Measurements from ENCODE around the gene AP4S1.
"Not testable (repeated sequence)": the region's sequence is repeated elsewhere in the genome, so short reads cannot be mapped to it uniquely, and the experiment has no call there.

AP4S1 gene

DNA sequence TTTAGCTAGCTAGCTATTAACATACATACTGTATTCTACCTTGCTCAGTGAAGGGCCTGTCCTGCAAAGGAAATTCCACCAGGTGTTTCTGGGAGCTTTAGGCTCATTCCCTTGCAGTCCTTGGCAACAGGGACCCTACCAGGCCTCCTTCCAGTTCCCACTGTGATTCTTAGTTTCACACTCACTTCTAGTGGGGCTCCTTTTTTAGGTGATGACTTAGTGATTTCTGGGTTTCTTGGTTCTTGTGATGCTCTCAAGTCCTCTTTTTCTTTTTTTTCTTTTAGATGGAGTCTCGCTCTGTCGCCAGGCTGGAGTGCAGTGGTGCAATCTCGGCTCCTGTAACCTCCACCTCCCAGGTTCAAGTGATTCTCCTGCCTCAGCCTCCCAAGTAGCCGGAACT, 11.1 kb downstream of the AP4S1 start:
- Mint-ChIP-seq H3K27me3 (no peaks in the 10 kb centered on the region), H3K4me1 (peaks cover 16% of the 10 kb centered on the region), H3K36me3 (ENCODE audit: insufficient read depth) (peaks cover 3% of the 10 kb centered on the region), H3K9me3 (no peaks in the 10 kb centered on the region), H3K4me3 (no peak overlapping the region), H3K27ac (ENCODE audit: low read depth) (no peak overlapping the region)
- DNase-seq (ENCODE audit: low spot score in 2 of 2) = no peak
- ATAC-seq (replicated peaks; ENCODE audit: extremely low read depth, poor library complexity, severe bottlenecking) = no peak

DNA sequence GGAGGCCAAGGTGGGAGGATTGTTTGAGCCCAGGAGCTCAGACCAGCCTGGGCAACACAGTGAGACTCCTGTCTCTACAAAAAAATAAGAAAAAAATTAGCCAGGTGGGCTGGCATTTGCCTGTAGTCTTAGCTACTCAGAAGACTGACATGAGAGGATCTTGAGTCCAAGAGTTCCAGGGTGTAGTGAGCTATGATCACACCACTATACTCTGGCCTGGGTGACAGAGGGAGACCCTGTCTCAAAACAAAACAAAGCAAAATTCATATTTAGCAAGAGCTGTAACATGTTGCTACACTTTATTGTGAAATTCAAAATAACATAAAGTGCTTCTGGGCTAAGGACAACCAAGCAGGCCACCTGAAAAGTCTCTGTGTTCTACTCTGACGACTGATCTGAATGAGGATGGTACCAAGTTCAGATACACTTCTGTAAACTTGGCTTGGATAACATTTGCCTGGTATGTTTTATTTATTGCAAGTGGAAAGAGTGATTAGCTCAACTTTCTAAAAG, 12.3 kb downstream of the AP4S1 start:
- no peak for ATAC-seq (replicated peaks; ENCODE audit: extremely low read depth, poor library complexity, severe bottlenecking)

DNA sequence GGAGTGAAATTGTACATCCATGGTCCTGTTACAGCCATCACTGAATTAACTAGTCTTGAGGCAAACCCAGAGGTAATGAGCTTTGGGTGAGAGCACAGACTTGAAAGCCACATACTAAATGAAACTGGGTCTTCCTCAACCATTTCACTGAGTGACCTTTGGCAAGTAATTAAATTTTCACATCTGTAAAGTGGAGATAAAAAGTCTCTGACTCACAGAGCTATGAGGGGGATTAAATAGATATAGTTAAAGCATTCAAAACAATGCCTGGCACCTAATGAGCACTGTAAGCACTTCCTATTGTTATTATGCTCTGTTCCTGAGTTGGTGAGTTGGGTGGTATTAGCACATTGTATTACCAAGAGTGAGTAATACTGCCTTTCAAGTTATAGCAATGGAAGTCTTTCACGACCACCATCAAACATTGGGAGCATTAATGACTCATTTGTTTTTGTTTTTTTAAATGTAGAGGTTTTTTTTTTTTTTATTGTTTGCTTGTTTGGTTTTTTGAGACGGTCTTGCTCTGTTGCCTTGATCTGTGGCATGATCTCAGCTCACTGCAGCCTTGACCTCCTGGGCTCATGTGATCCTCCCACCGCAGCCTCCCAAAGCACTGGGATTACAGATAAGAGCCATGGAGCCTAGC, 13.2 kb downstream of the AP4S1 start:
- Mint-ChIP-seq H3K27me3 (no peaks in the 10 kb centered on the region), H3K4me3 (no peak overlapping the region), H3K4me1 (peaks cover 9% of the 10 kb centered on the region), H3K27ac (ENCODE audit: low read depth) (no peak overlapping the region), H3K9me3 (no peaks in the 10 kb centered on the region), H3K36me3 (ENCODE audit: insufficient read depth) (peaks cover 3% of the 10 kb centered on the region)
- no peak for ATAC-seq (replicated peaks; ENCODE audit: extremely low read depth, poor library complexity, severe bottlenecking)
- no peak for DNase-seq (ENCODE audit: low spot score in 2 of 2)

More for the DNA sequence above, 12.3 kb downstream of the AP4S1 start:
- no peaks in the 10 kb centered on the region for H3K27me3 Mint-ChIP-seq
- no peaks in the 10 kb centered on the region for H3K9me3 Mint-ChIP-seq
- H3K27ac Mint-ChIP-seq (ENCODE audit: low read depth) = no peak overlapping the region
- H3K4me3 Mint-ChIP-seq = no peak overlapping the region
- H3K4me1 Mint-ChIP-seq = peaks cover 12% of the 10 kb centered on the region
- peaks cover 3% of the 10 kb centered on the region for H3K36me3 Mint-ChIP-seq (ENCODE audit: insufficient read depth)
- DNase-seq (ENCODE audit: low spot score in 2 of 2) = no peak

DNA sequence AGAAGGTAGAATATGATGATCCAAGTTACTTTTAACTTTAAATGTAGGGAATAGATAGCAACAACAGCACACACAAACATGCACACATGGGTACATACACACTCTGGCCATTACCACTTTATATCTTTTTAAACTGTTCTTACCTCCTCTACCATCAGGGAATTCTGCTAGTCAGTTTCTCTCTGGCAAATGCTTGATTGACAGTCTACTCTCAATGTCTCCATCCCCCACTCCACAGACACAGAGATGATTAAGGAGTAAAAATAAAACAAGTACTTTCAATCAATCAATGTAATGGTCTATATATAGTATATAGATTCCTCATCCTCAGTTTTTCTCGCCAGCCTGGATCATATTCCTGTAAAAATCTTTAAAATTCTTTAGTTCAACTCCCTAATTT, 16.9 kb downstream of the AP4S1 start:
- Mint-ChIP-seq H3K27ac (ENCODE audit: low read depth) (no peak overlapping the region), H3K9me3 (no peaks in the 10 kb centered on the region)
- DNase-seq (ENCODE audit: low spot score in 2 of 2) = no peak

DNA sequence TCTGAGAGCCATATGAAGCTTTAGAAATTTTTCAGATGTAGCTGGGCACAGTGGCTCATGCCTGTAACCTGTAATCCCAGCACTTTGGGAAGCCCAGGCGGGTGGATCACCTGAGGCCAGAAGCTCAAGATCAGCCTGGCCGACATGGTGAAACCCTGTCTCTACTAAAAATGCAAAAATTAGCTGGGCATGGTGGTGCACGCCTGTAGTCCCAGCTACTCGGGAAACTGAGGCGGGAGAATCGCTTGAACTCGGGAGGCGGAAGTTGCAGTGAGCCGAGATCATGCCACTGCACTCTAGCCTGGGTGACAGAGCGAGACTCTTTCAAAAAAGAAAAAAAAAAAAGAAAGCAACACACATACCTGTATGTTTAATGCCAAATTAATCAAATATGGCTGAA, 17.4 kb downstream of the AP4S1 start:
- not testable (repeated sequence) for DNase-seq (ENCODE audit: low spot score in 2 of 2)

More for the DNA sequence above, 16.9 kb downstream of the AP4S1 start:
- no peaks in the 10 kb centered on the region for H3K27me3 Mint-ChIP-seq
- H3K4me3 Mint-ChIP-seq = no peak overlapping the region
- H3K36me3 Mint-ChIP-seq (ENCODE audit: insufficient read depth) = no peaks in the 10 kb centered on the region
- no peak for ATAC-seq (replicated peaks; ENCODE audit: extremely low read depth, poor library complexity, severe bottlenecking)
- H3K4me1 Mint-ChIP-seq = peaks cover 2% of the 10 kb centered on the region

DNA sequence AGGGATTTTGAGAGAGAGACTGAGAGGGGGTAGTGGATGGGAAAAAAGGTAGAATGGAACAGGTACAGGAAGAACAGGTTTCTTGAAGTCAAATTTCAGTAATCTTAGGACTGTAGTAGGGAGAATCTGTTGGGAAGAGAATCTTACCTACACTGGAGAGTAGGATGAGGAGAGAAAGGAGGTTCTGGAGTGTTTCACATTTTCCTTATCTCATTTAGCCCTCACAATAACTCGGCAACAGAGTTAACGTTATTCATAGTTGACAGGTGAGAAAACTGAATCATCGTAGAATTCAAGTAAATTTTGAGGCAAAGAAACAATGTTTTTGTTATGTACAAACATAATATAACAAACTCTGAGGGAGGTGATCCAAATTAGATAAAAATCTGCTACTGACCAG, 17.9 kb downstream of the AP4S1 start:
- H3K4me1 Mint-ChIP-seq = no peaks in the 10 kb centered on the region
- H3K27me3 Mint-ChIP-seq = no peaks in the 10 kb centered on the region
- no peak overlapping the region for H3K4me3 Mint-ChIP-seq
- no peaks in the 10 kb centered on the region for H3K9me3 Mint-ChIP-seq
- no peak for ATAC-seq (replicated peaks; ENCODE audit: extremely low read depth, poor library complexity, severe bottlenecking)
- no peak for DNase-seq (ENCODE audit: low spot score in 2 of 2)
- no peaks in the 10 kb centered on the region for H3K36me3 Mint-ChIP-seq (ENCODE audit: insufficient read depth)
- H3K27ac Mint-ChIP-seq (ENCODE audit: low read depth) = no peak overlapping the region

More for the DNA sequence above, 17.4 kb downstream of the AP4S1 start:
- not testable (repeated sequence) for H3K9me3 Mint-ChIP-seq; H3K4me3 Mint-ChIP-seq; H3K4me1 Mint-ChIP-seq; H3K27ac Mint-ChIP-seq (ENCODE audit: low read depth); H3K36me3 Mint-ChIP-seq (ENCODE audit: insufficient read depth); ATAC-seq (replicated peaks; ENCODE audit: extremely low read depth, poor library complexity, severe bottlenecking); H3K27me3 Mint-ChIP-seq

DNA sequence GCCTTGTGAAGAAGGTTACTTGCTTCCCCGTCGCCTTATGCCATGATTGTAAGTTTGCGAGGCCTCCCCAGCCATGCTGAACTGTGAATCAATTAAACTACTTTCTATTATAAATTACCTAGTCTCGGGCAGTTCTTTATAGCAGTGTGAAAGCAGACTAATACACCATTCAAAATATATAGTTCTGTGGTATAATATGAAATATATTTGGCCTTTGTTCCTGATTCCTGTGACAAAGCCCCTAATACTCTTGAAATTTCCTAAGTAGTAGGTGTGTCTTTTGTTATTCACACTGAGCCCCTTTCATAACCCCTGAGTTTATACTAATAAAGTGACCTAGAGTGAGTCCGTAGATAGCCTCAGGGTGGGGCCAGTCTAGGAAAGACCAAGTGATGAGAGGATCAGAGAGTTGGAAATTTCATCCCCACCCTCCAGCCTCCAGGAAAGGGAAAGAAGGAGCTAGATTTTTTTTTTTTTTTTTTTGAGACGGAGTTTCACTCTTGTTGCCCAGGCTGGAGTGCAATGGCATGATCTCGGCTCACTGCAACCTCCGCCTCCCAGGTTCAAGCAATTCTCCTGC, 20.1 kb downstream of the AP4S1 start:
- Mint-ChIP-seq H3K9me3 (no peaks in the 10 kb centered on the region), H3K4me1 (no peaks in the 10 kb centered on the region), H3K4me3 (no peak overlapping the region), H3K27ac (ENCODE audit: low read depth) (no peak overlapping the region), H3K36me3 (ENCODE audit: insufficient read depth) (no peaks in the 10 kb centered on the region), H3K27me3 (no peaks in the 10 kb centered on the region)
- ATAC-seq (replicated peaks; ENCODE audit: extremely low read depth, poor library complexity, severe bottlenecking) (no peak), DNase-seq (ENCODE audit: low spot score in 2 of 2) (no peak)

DNA sequence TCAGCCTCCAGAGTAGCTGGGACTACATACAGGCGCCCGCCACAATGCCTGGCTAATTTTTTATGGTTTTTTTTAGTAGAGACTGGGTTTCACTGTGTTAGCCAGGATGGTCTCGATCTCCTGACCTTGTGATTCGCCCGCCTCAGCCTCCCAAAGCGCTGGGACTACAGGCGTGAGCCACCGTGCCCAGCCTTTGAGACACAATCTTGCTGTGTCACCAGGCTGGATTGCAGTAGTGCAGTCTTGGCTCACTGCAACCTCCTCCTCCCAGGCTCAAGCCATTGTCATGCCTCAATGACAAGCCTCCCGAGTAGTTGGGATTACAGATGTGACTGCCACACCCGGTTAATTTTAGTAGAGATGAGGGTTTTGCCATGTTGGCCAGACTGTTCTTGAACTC, 22.1 kb downstream of the AP4S1 start:
- no peaks in the 10 kb centered on the region for H3K27me3 Mint-ChIP-seq
- peaks cover 1% of the 10 kb centered on the region for H3K36me3 Mint-ChIP-seq (ENCODE audit: insufficient read depth)
- DNase-seq (ENCODE audit: low spot score in 2 of 2) (no peak), ATAC-seq (replicated peaks; ENCODE audit: extremely low read depth, poor library complexity, severe bottlenecking) (no peak)
- no peak overlapping the region for H3K27ac Mint-ChIP-seq (ENCODE audit: low read depth)
- H3K9me3 Mint-ChIP-seq = no peaks in the 10 kb centered on the region
- no peaks in the 10 kb centered on the region for H3K4me1 Mint-ChIP-seq
- H3K4me3 Mint-ChIP-seq = no peak overlapping the region

DNA sequence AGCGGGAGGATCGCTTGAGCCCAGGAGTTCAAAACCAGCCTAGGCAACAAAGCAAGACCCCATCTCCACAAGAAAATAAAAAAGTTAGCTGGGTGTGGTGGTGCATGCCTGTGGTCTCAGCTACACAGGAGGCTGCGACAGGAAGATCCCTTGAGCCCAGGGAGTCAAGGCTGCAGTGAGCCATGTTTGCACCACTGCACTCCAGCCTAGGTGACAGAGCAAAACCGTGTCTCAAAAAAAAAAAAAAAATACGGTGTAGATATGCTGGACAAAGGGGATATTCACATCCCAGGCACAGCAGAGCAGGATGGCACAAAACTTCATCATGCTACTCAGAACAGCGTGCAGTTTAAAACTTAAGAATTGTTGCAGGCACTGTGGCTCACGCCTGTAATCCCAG, 25.6 kb downstream of the AP4S1 start:
- H3K36me3 Mint-ChIP-seq (ENCODE audit: insufficient read depth) = peaks cover 1% of the 10 kb centered on the region
- no peaks in the 10 kb centered on the region for H3K4me1 Mint-ChIP-seq
- H3K27ac Mint-ChIP-seq (ENCODE audit: low read depth) = no peak overlapping the region
- no peak overlapping the region for H3K4me3 Mint-ChIP-seq
- no peaks in the 10 kb centered on the region for H3K27me3 Mint-ChIP-seq
- DNase-seq (ENCODE audit: low spot score in 2 of 2) (no peak), ATAC-seq (replicated peaks; ENCODE audit: extremely low read depth, poor library complexity, severe bottlenecking) (no peak)
- no peaks in the 10 kb centered on the region for H3K9me3 Mint-ChIP-seq

DNA sequence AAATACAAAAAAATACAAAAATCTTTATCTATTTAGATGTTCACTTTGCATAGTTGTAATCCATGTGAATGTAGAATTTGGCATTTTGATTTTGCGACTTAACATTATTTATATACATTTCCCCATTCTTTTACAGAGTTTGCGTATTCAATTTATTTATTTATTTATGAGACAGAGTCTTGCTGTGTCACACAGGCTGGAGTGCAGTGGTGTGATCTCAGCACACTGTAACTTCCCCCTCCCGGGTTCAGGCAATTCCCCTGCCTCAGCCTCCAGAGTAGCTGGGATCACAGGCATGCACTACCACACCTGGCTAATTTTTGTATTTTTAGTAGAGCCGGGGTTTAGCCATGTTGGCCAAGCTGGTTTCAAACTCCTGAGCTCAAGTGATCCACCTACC, 26.1 kb downstream of the AP4S1 start:
- DNase-seq (ENCODE audit: low spot score in 2 of 2) = no peak
- Mint-ChIP-seq H3K36me3 (ENCODE audit: insufficient read depth) (peaks cover 1% of the 10 kb centered on the region), H3K27me3 (no peaks in the 10 kb centered on the region), H3K4me1 (no peaks in the 10 kb centered on the region), H3K27ac (ENCODE audit: low read depth) (no peak overlapping the region), H3K4me3 (no peak overlapping the region), H3K9me3 (no peaks in the 10 kb centered on the region)
- no peak for ATAC-seq (replicated peaks; ENCODE audit: extremely low read depth, poor library complexity, severe bottlenecking)

DNA sequence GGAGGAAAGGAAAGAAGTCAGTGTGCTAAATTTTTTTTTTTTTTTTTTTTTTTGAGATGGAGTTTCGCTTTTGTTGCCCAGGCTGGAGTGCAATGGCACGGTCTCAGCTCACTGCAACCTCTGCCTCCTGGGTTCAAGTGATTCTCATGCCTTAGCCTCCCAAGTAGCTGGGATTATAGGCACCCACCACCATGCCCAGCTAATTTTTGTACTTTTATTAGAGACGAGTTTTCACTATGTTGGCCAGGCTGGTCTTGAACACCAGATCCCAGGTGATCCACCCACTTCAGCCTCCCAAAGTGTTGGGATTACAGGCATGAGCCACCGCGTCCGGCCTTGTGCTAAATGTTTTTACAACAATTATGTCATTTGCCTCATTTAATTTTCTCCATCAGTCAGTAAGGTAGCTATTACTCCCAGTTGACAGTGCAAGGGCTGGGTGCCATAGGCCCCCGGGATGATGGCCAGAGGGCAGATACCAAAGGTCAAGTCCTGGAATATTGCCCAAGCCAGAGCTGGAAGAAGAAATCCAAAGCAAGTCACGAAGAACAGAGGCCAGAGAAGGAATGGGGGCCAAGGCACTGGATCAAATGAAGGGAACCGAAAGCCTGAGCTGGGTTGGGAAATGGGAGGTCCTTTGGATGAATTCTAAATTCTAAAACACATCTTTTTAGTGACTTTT, 27.6 kb downstream of the AP4S1 start:
- not testable (repeated sequence) for H3K4me3 Mint-ChIP-seq; H3K36me3 Mint-ChIP-seq (ENCODE audit: insufficient read depth); H3K4me1 Mint-ChIP-seq; ATAC-seq (replicated peaks; ENCODE audit: extremely low read depth, poor library complexity, severe bottlenecking); H3K9me3 Mint-ChIP-seq; DNase-seq (ENCODE audit: low spot score in 2 of 2); H3K27me3 Mint-ChIP-seq; H3K27ac Mint-ChIP-seq (ENCODE audit: low read depth)

DNA sequence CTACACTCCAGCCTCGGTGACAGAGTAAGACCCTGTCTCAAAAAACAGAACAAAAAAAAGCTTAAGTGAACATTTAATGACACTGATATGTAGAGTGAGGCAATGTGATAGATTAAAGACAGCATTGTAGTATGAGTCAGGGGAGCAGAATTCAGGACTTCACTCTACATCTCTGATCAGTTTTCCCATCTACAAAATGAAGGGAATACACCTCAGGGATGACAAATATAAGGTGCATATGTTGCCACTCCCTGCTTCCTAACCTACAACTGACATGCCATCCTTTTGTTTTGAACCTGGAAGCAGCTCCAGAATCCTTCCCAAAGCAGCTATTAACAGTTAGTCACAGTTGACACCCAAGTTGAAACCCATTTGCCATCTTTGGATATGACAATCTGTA, 31.6 kb downstream of the AP4S1 start:
- no peaks in the 10 kb centered on the region for H3K27me3 Mint-ChIP-seq
- ATAC-seq (replicated peaks; ENCODE audit: extremely low read depth, poor library complexity, severe bottlenecking) (no peak), DNase-seq (ENCODE audit: low spot score in 2 of 2) (no peak)
- H3K27ac Mint-ChIP-seq (ENCODE audit: low read depth) = no peak overlapping the region
- H3K4me3 Mint-ChIP-seq = no peak overlapping the region
- H3K36me3 Mint-ChIP-seq (ENCODE audit: insufficient read depth) = peaks cover under 1% of the 10 kb centered on the region
- H3K4me1 Mint-ChIP-seq = peaks cover 13% of the 10 kb centered on the region
- H3K9me3 Mint-ChIP-seq = no peaks in the 10 kb centered on the region

Measured in central memory CD8-positive, alpha-beta T cell (primary cell).